Measurements from ENCODE around the gene APIP.

APIP gene

DNA sequence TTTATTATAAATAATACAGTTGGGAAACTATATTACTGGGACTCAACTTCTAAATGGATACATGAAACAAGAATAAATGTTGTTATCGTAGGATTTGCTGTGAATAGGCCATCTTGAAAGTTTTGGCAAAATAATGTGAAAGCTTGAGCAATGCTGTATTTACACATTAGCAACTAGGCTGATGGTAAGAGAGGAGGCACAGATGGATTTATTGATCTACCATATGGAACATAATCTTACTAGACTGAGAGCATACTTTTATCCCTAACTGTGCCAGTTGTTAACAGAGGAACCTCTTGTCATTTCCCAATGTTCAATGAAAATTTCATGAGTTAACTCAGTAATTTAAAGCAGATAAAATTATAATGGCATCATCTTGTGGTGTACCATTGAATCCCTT, 22.8 kb downstream of the APIP start:
- TF ChIP-seq, protein P1, sequence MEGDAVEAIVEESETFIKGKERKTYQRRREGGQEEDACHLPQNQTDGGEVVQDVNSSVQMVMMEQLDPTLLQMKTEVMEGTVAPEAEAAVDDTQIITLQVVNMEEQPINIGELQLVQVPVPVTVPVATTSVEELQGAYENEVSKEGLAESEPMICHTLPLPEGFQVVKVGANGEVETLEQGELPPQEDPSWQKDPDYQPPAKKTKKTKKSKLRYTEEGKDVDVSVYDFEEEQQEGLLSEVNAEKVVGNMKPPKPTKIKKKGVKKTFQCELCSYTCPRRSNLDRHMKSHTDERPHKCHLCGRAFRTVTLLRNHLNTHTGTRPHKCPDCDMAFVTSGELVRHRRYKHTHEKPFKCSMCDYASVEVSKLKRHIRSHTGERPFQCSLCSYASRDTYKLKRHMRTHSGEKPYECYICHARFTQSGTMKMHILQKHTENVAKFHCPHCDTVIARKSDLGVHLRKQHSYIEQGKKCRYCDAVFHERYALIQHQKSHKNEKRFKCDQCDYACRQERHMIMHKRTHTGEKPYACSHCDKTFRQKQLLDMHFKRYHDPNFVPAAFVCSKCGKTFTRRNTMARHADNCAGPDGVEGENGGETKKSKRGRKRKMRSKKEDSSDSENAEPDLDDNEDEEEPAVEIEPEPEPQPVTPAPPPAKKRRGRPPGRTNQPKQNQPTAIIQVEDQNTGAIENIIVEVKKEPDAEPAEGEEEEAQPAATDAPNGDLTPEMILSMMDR (IDR thresholded peaks at IDR 0.05), result no peak

GRCh38 chr11:34891611-34892010, 24.6 kb downstream of the APIP start:
- TF ChIP-seq, protein P1 (IDR thresholded peaks at IDR 0.05), result no peak

GRCh38 chr11:34890812-34891211, 25.4 kb downstream of the APIP start:
- TF ChIP-seq, protein P1 (IDR thresholded peaks at IDR 0.05), result peak; percentile 53

- TF ChIP-seq, protein P1 (IDR thresholded peaks at IDR 0.05), result peak; percentile 57
Observed at GRCh38 chr11:34890089-34890488, 26.1 kb downstream of the APIP start.

DNA sequence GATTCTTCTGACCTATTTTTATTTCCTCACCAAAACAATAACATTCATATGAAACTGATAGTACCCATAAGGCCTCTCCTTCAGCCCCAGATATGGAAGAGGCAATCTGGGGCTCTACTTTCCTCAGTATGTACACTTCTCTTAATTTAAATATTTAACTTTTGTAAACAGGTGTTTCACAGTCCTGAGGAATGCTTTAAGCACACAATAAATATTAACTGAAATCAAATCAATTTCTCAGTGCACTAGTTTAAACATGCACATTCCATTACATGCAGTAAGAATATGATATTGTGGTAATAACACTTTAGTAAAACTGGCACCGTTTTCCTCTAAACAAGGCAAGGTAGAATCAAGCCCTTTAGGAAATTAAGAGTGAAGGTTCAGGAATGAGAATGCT, 28.9 kb downstream of the APIP start:
- TF ChIP-seq, protein P1 (IDR thresholded peaks at IDR 0.05), result no peak

- TF ChIP-seq, protein P1 (IDR thresholded peaks at IDR 0.05), result no peak
Observed at GRCh38 chr11:34886609-34887008, 29.6 kb downstream of the APIP start.

GRCh38 chr11:34881900-34882299, 34.3 kb downstream of the APIP start:
- TF ChIP-seq, protein P1 (IDR thresholded peaks at IDR 0.05), result no peak

GRCh38 chr11:34877375-34877975, 38.7 kb downstream of the APIP start:
- TF ChIP-seq, protein P1 (IDR thresholded peaks at IDR 0.05), result no peak
